ENCODE data around the gene CDC25A.

DNA sequence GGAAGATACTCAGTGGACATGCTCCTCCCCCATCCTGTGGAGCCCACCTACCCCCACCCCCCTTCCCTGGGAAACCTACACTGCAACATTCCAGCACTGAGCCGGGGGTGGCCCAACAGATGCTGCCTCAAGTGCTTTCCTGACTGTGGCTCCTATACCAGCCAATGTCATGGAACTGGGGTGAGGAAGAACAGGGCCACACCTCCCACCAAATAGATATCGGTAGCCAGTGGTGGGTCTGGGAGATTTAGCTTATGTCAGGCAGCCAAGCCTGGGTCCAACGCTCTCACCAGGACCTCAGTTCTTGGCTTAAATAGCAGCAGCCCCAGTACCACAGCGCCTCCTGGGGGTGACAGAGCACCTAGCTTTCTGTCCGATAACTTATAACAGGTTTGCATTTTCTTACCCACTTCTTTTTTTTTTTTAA is 30.3 kb downstream of the CDC25A start:
- TF ChIP-seq, protein P1, sequence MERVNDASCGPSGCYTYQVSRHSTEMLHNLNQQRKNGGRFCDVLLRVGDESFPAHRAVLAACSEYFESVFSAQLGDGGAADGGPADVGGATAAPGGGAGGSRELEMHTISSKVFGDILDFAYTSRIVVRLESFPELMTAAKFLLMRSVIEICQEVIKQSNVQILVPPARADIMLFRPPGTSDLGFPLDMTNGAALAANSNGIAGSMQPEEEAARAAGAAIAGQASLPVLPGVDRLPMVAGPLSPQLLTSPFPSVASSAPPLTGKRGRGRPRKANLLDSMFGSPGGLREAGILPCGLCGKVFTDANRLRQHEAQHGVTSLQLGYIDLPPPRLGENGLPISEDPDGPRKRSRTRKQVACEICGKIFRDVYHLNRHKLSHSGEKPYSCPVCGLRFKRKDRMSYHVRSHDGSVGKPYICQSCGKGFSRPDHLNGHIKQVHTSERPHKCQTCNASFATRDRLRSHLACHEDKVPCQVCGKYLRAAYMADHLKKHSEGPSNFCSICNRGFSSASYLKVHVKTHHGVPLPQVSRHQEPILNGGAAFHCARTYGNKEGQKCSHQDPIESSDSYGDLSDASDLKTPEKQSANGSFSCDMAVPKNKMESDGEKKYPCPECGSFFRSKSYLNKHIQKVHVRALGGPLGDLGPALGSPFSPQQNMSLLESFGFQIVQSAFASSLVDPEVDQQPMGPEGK (CRISPR knock-in tag; IDR thresholded peaks at IDR 0.05; ENCODE audit: borderline replicate concordance), result no peak
- TF ChIP-seq ARNTL (CRISPR knock-in tag; IDR thresholded peaks at IDR 0.05; ENCODE audit: borderline replicate concordance, low read depth), result no peak
- no peak for TF ChIP-seq OSR1 (CRISPR knock-in tag; IDR thresholded peaks at IDR 0.05)

All from SK-N-SH treated with all-trans-retinoic acid at 6 μM for 48 hours (cell line).